ENCODE results near the gene SFMBT2. TPM values are rescaled to one million over a fixed set of nuclear protein-coding genes. Genes with fewer than 3 reads are reported as not detected.
"Not testable (repeated sequence)": the region's sequence is repeated elsewhere in the genome, so short reads cannot be mapped to it uniquely, and the experiment has no call there.

SFMBT2 gene
- total RNA-seq, 2 experiments from 2014 or later, result 7.9 to 8.3 TPM

- POLR2A ChIA-PET, result no interaction called here
- no peak overlapping the region for H3K4me2 ChIP-seq (ENCODE audit: low read length)
- H3K9me3 ChIP-seq (ENCODE audit: low read length), result no peaks in the 10 kb centered on the region
- H3K4me3 ChIP-seq (ENCODE audit: low read depth, low read length, poor library complexity, severe bottlenecking), result no peak overlapping the region
- CTCF ChIA-PET (ENCODE audit: unreplicated experiment), result no interaction called here
- no peaks in the 10 kb centered on the region for H3K4me1 ChIP-seq (ENCODE audit: insufficient read depth, low read length, poor library complexity, severe bottlenecking)
- no peaks in the 10 kb centered on the region for H3K36me3 ChIP-seq (ENCODE audit: insufficient read depth, low read length)
- no peak for DNase-seq (ENCODE audit: low spot score)
- TF ChIP-seq CTCF (conservative IDR thresholded peaks at IDR 0.05; ENCODE audit: low read length) (no peak), EZH2phosphoT487 (IDR thresholded peaks at IDR 0.05; ENCODE audit: borderline replicate concordance, low read depth, low read length) (no peak)
- H3K9me2 ChIP-seq (ENCODE audit: insufficient read depth, low read length), result no peaks in the 10 kb centered on the region
- no peaks in the 10 kb centered on the region for H3K79me2 ChIP-seq (ENCODE audit: insufficient read depth, low read depth, low read length)
- no peak overlapping the region for H2AFZ ChIP-seq (ENCODE audit: low read length)
- intact Hi-C loops (cut with micrococcal nuclease; ENCODE audit: unreplicated experiment), result no loop called here
- no TSS peak for BruUV-seq (replicated peaks)
- no peaks in the 10 kb centered on the region for H4K20me1 ChIP-seq (ENCODE audit: insufficient read depth, low read length)
- H3K27ac ChIP-seq (ENCODE audit: low read depth, low read length, poor library complexity, severe bottlenecking), result no peak overlapping the region
These were observed 110.4 kb downstream of the SFMBT2 start for GRCh38 chr10:7300384-7300971.

- H4K20me1 ChIP-seq (ENCODE audit: insufficient read depth, low read length); H3K4me1 ChIP-seq (ENCODE audit: insufficient read depth, low read length, poor library complexity, severe bottlenecking); POLR2A ChIA-PET; H3K9me2 ChIP-seq (ENCODE audit: insufficient read depth, low read length); H3K79me2 ChIP-seq (ENCODE audit: insufficient read depth, low read depth, low read length); DNase-seq (ENCODE audit: low spot score); H3K4me3 ChIP-seq (ENCODE audit: low read depth, low read length, poor library complexity, severe bottlenecking); H3K9me3 ChIP-seq (ENCODE audit: low read length); H2AFZ ChIP-seq (ENCODE audit: low read length); H3K27ac ChIP-seq (ENCODE audit: low read depth, low read length, poor library complexity, severe bottlenecking); BruUV-seq (replicated peaks); CTCF ChIA-PET (ENCODE audit: unreplicated experiment); H3K4me2 ChIP-seq (ENCODE audit: low read length); intact Hi-C loops (cut with micrococcal nuclease; ENCODE audit: unreplicated experiment); H3K36me3 ChIP-seq (ENCODE audit: insufficient read depth, low read length): not testable (repeated sequence)
These were observed 111.1 kb downstream of the SFMBT2 start for GRCh38 chr10:7299601-7300325.

GRCh38 chr10:7298495-7298894 lies 112.3 kb downstream of the SFMBT2 start:
- ChIA-PET POLR2A (no interaction called here), CTCF (ENCODE audit: unreplicated experiment) (no interaction called here)
- H3K4me3 ChIP-seq (ENCODE audit: low read depth, low read length, poor library complexity, severe bottlenecking), result no peak overlapping the region
- H3K36me3 ChIP-seq (ENCODE audit: insufficient read depth, low read length), result no peaks in the 10 kb centered on the region
- no peak for DNase-seq (ENCODE audit: low spot score)
- H3K79me2 ChIP-seq (ENCODE audit: insufficient read depth, low read depth, low read length), result no peaks in the 10 kb centered on the region
- H3K27ac ChIP-seq (ENCODE audit: low read depth, low read length, poor library complexity, severe bottlenecking), result no peak overlapping the region
- intact Hi-C loops (cut with micrococcal nuclease; ENCODE audit: unreplicated experiment), result no loop called here
- H3K4me1 ChIP-seq (ENCODE audit: insufficient read depth, low read length, poor library complexity, severe bottlenecking), result no peaks in the 10 kb centered on the region
- no peak overlapping the region for H3K4me2 ChIP-seq (ENCODE audit: low read length)
- no peaks in the 10 kb centered on the region for H4K20me1 ChIP-seq (ENCODE audit: insufficient read depth, low read length)
- no peaks in the 10 kb centered on the region for H3K9me3 ChIP-seq (ENCODE audit: low read length)
- no peaks in the 10 kb centered on the region for H3K9me2 ChIP-seq (ENCODE audit: insufficient read depth, low read length)
- TF ChIP-seq CTCF (conservative IDR thresholded peaks at IDR 0.05; ENCODE audit: low read length) (no peak), EZH2phosphoT487 (IDR thresholded peaks at IDR 0.05; ENCODE audit: borderline replicate concordance, low read depth, low read length) (no peak)
- BruUV-seq (replicated peaks), result no TSS peak
- H2AFZ ChIP-seq (ENCODE audit: low read length), result no peak overlapping the region

Measured in OCI-LY7 (cell line).